Testis (tissue), 2 donors: ENCODE data around the gene CERK.

Experiments
- CTCF ChIP-seq, 3 experiments: fragments of 450-650 bp in 2 of 3; fragments of 200-600 bp in 1 of 3; sonication (generic) in 1 of 3; IDR thresholded peaks; one replicate each; pipeline ENCODE4 v1.5.1; 2016 to 2019; ENCODE audit warnings: antibody characterized with exemption in 3 of 3, mild to moderate bottlenecking in 2 of 3, moderate library complexity in 1 of 3
- POLR2A ChIP-seq: fragments of 450-650 bp; IDR thresholded peaks from one replicate; pipeline ENCODE4 v1.6.1; 2017; ENCODE audit warnings: antibody characterized with exemption, mild to moderate bottlenecking, moderate library complexity

GRCh38 chr22:46662226-46662625, 75.8 kb downstream of the CERK start:
- TF ChIP-seq CTCF (IDR thresholded peaks at IDR 0.05) (no peak), POLR2A (no peak)
